ENCODE data around the gene PEX19.

- TF ChIP-seq CTCF (IDR thresholded peaks at IDR 0.05; ENCODE audit: low read length), result no peak
- no peak for TF ChIP-seq EZH2 (IDR thresholded peaks at IDR 0.05; ENCODE audit: borderline replicate concordance, low read length)
Observed at GRCh38 chr1:160264795-160265307, 20.1 kb downstream of the PEX19 start.

Measured in OCI-LY1 (cell line).